22Rv1 (cell line): ENCODE results near the gene INPP5A.
"Not testable (repeated sequence)": the region's sequence is repeated elsewhere in the genome, so short reads cannot be mapped to it uniquely, and the experiment has no call there.

Experiments used
- H3K27ac ChIP-seq: fragments of 450-650 bp; 2 replicates; pipeline ENCODE4 v1.5.1; 2017
- CTCF ChIP-seq: fragments of 450-650 bp; IDR thresholded peaks from 2 replicates; pipeline ENCODE4 v1.5.1; 2017; ENCODE audit warnings: mild to moderate bottlenecking
- ZFX ChIP-seq: fragments of 450-650 bp; IDR thresholded peaks from 2 replicates; pipeline ENCODE4 v1.6.1; 2017; ENCODE audit warnings: antibody characterized with exemption, borderline replicate concordance

The INPP5A gene

GRCh38 chr10:132735923-132736391, 198.4 kb downstream of the INPP5A start:
- H3K27ac ChIP-seq, result no peak overlapping the region
- no peak for TF ChIP-seq CTCF
- no peak for TF ChIP-seq ZFX

- no peak overlapping the region for H3K27ac ChIP-seq
- TF ChIP-seq CTCF (no peak), ZFX (no peak)
Observed at GRCh38 chr10:132737390-132738048, 199.9 kb downstream of the INPP5A start.

GRCh38 chr10:132738454-132739224, 201.1 kb downstream of the INPP5A start:
- no peak overlapping the region for H3K27ac ChIP-seq
- no peak for TF ChIP-seq CTCF
- no peak for TF ChIP-seq ZFX

GRCh38 chr10:132739225-132739613, 201.6 kb downstream of the INPP5A start:
- H3K27ac ChIP-seq, result no peak overlapping the region
- no peak for TF ChIP-seq CTCF
- TF ChIP-seq ZFX, result no peak

- TF ChIP-seq ZFX (no peak), CTCF (no peak)
- H3K27ac ChIP-seq, result no peak overlapping the region
Observed at GRCh38 chr10:132740588-132740987, 203.0 kb downstream of the INPP5A start.

GRCh38 chr10:132742167-132742836, 204.7 kb downstream of the INPP5A start:
- H3K27ac ChIP-seq, result no peak overlapping the region
- TF ChIP-seq ZFX, result no peak
- TF ChIP-seq CTCF, result no peak

- TF ChIP-seq ZFX (no peak), CTCF (no peak)
- H3K27ac ChIP-seq, result no peak overlapping the region
Observed at GRCh38 chr10:132742837-132743194, 205.2 kb downstream of the INPP5A start.

GRCh38 chr10:132743196-132743924, 205.8 kb downstream of the INPP5A start:
- H3K27ac ChIP-seq, result not testable (repeated sequence)
